Measurements from ENCODE around the gene APOL6.

Gene APOL6

DNA sequence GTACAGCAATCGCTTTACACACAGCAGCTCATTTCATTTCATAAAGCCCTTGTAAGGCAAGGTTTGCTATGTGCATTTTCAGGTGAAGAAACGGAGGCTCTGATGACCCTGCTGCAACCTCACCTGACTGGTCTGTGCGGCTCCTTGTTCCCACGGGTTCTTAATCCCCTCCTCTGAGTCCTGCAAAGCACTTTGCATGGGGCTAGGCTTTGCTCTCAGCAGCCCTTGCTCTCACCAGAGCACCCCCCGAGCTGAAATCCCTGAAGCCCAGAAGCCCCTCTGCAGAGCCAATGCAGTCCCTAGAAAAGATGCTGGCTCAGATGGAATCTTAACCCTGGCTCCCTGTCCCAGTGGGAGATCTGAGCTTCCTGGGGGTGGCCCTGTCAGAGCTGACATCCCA lies 11.0 kb upstream of the APOL6 start:
- DNase-seq = no peak
- 88% methylated on average over 5 of the region's 5 CpGs for WGBS
- Histone ChIP-seq H2BK12ac (ENCODE audit: low read length in 2 of 2) (no peak overlapping the region), H3K9ac (ENCODE audit: low read length) (no peak overlapping the region), H3K27ac (ENCODE audit: low read length, poor library complexity, severe bottlenecking) (no peak overlapping the region), H3K27me3 (ENCODE audit: control insufficient read depth in 1 of 2, insufficient read depth in 1 of 2, low read length in 2 of 2) (peaks cover 0 to 9% of the 10 kb centered on the region in 2 experiments), H2BK15ac (ENCODE audit: low read depth, poor library complexity, severe bottlenecking) (no peak overlapping the region), H3K36me3 (ENCODE audit: control insufficient read depth in 1 of 2, insufficient read depth in 2 of 2, low read depth in 1 of 2, low read length in 2 of 2) (no peaks in the 10 kb centered on the region), H3K4me3 (ENCODE audit: insufficient read depth in 1 of 2, low read depth in 1 of 2, low read length in 2 of 2) (no peak overlapping the region), H3K18ac (ENCODE audit: low read depth in 1 of 2, low read length in 2 of 2) (peak overlapping the region in 1 of 2 experiments; percentile 25), H3K79me1 (replicated peaks; ENCODE audit: low read length, poor library complexity, severe bottlenecking) (no peaks in the 10 kb centered on the region), H3K9me3 (ENCODE audit: control insufficient read depth, low read length) (no peaks in the 10 kb centered on the region), H2BK120ac (ENCODE audit: low read depth, low read length) (no peak overlapping the region), H4K91ac (ENCODE audit: low read length) (no peak overlapping the region), H2AFZ (ENCODE audit: low read depth, low read length) (no peak overlapping the region), H2BK5ac (ENCODE audit: low read depth, low read length, poor library complexity, severe bottlenecking) (no peak overlapping the region), H4K8ac (ENCODE audit: low read length) (no peak overlapping the region), H3K4ac (ENCODE audit: low read depth in 1 of 2, low read length in 2 of 2) (no peak overlapping the region), H3K4me1 (ENCODE audit: control insufficient read depth, insufficient read depth, low read depth, low read length) (peaks cover 5% of the 10 kb centered on the region), H3K4me2 (ENCODE audit: low read length, poor library complexity, severe bottlenecking) (no peak overlapping the region), H2AK5ac (ENCODE audit: low read length, severe bottlenecking) (no peak overlapping the region), H3K23ac (ENCODE audit: low read length in 2 of 2) (no peak overlapping the region), H3K14ac (ENCODE audit: low read length in 2 of 2) (no peak overlapping the region)

DNA sequence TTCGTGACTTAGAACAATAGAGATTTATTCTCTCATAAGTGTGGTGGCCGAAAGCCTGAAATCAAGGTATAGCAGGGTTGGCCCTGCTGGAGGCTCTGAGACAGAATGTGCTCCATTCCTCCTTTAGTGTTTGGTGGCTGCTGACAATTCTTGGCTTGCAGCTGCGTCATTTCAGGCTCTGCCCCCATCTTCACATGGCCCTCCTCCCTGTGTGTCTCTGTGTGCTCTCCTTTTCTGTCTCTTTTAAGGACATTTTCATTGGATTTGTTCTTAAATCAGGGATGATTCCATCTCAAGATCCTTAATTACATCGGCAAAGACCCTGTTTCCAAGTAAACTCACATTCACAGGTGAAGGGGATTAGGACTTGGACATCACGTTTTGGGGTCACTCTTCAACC lies 10.2 kb upstream of the APOL6 start:
- Histone ChIP-seq H3K4me1 (ENCODE audit: control insufficient read depth, insufficient read depth, low read depth, low read length) (peaks cover 5% of the 10 kb centered on the region), H3K36me3 (ENCODE audit: control insufficient read depth in 1 of 2, insufficient read depth in 2 of 2, low read depth in 1 of 2, low read length in 2 of 2) (no peaks in the 10 kb centered on the region), H2BK15ac (ENCODE audit: low read depth, poor library complexity, severe bottlenecking) (no peak overlapping the region), H2BK120ac (ENCODE audit: low read depth, low read length) (no peak overlapping the region), H3K4me3 (ENCODE audit: insufficient read depth in 1 of 2, low read depth in 1 of 2, low read length in 2 of 2) (peak overlapping the region in 1 of 2 experiments; percentile 15), H3K27ac (ENCODE audit: low read length, poor library complexity, severe bottlenecking) (no peak overlapping the region), H3K9me3 (ENCODE audit: control insufficient read depth, low read length) (no peaks in the 10 kb centered on the region), H4K8ac (ENCODE audit: low read length) (peak overlapping the region; percentile 73), H3K18ac (ENCODE audit: low read depth in 1 of 2, low read length in 2 of 2) (peak overlapping the region; percentile 32 to 67), H3K79me1 (replicated peaks; ENCODE audit: low read length, poor library complexity, severe bottlenecking) (no peaks in the 10 kb centered on the region), H2BK12ac (ENCODE audit: low read length in 2 of 2) (peak overlapping the region in 1 of 2 experiments; percentile 59), H3K4me2 (ENCODE audit: low read length, poor library complexity, severe bottlenecking) (no peak overlapping the region), H3K23ac (ENCODE audit: low read length in 2 of 2) (no peak overlapping the region), H4K91ac (ENCODE audit: low read length) (peak overlapping the region; percentile 67), H2AFZ (ENCODE audit: low read depth, low read length) (no peak overlapping the region), H3K9ac (ENCODE audit: low read length) (peak overlapping the region; percentile 90), H2BK5ac (ENCODE audit: low read depth, low read length, poor library complexity, severe bottlenecking) (no peak overlapping the region), H3K14ac (ENCODE audit: low read length in 2 of 2) (no peak overlapping the region), H2AK5ac (ENCODE audit: low read length, severe bottlenecking) (no peak overlapping the region), H3K4ac (ENCODE audit: low read depth in 1 of 2, low read length in 2 of 2) (peak overlapping the region; percentile 12 to 20), H3K27me3 (ENCODE audit: control insufficient read depth in 1 of 2, insufficient read depth in 1 of 2, low read length in 2 of 2) (peaks cover 0 to 9% of the 10 kb centered on the region in 2 experiments)
- DNase-seq = no peak
- WGBS = 88% methylated on average over 5 of the region's 5 CpGs

DNA sequence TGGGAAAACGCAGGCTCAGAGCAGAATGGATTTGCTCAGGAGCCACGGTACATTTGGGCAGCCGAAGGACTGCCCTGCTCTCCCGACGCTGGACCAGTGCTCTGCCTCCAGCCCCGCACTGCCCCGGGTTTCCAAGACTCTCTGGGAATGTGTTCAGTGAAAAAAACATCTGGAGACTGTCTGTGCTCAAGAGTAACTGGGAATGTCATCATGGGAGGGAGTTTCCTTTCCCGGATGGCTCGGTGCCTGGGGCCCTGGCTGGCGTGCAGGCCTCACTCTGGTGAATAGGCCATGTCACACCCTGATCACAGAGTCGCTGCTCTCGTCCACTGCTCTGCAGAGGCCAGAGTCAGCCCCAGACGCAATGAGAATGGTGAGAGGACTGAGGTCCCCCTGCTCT lies 9.8 kb upstream of the APOL6 start:
- Histone ChIP-seq H3K9me3 (ENCODE audit: control insufficient read depth, low read length) (no peaks in the 10 kb centered on the region), H3K14ac (ENCODE audit: low read length in 2 of 2) (no peak overlapping the region), H3K27ac (ENCODE audit: low read length, poor library complexity, severe bottlenecking) (no peak overlapping the region), H3K23ac (ENCODE audit: low read length in 2 of 2) (no peak overlapping the region), H2BK5ac (ENCODE audit: low read depth, low read length, poor library complexity, severe bottlenecking) (no peak overlapping the region), H3K36me3 (ENCODE audit: control insufficient read depth in 1 of 2, insufficient read depth in 2 of 2, low read depth in 1 of 2, low read length in 2 of 2) (no peaks in the 10 kb centered on the region), H3K9ac (ENCODE audit: low read length) (peak overlapping the region; percentile 90), H2BK12ac (ENCODE audit: low read length in 2 of 2) (peak overlapping the region in 1 of 2 experiments; percentile 63), H3K18ac (ENCODE audit: low read depth in 1 of 2, low read length in 2 of 2) (peak overlapping the region; percentile 77 to 82), H2AFZ (ENCODE audit: low read depth, low read length) (peak overlapping the region; percentile 55), H3K4me2 (ENCODE audit: low read length, poor library complexity, severe bottlenecking) (no peak overlapping the region), H4K8ac (ENCODE audit: low read length) (peak overlapping the region; percentile 99), H2BK15ac (ENCODE audit: low read depth, poor library complexity, severe bottlenecking) (peak overlapping the region; percentile 87), H3K4me1 (ENCODE audit: control insufficient read depth, insufficient read depth, low read depth, low read length) (peaks cover 4% of the 10 kb centered on the region), H3K4me3 (ENCODE audit: insufficient read depth in 1 of 2, low read depth in 1 of 2, low read length in 2 of 2) (peak overlapping the region in 1 of 2 experiments; percentile 15), H4K91ac (ENCODE audit: low read length) (peak overlapping the region; percentile 92), H3K27me3 (ENCODE audit: control insufficient read depth in 1 of 2, insufficient read depth in 1 of 2, low read length in 2 of 2) (peaks cover 0 to 9% of the 10 kb centered on the region in 2 experiments), H2BK120ac (ENCODE audit: low read depth, low read length) (peak overlapping the region; percentile 78), H3K79me1 (replicated peaks; ENCODE audit: low read length, poor library complexity, severe bottlenecking) (no peaks in the 10 kb centered on the region), H2AK5ac (ENCODE audit: low read length, severe bottlenecking) (no peak overlapping the region), H3K4ac (ENCODE audit: low read depth in 1 of 2, low read length in 2 of 2) (peak overlapping the region; percentile 12 to 94)
- DNase-seq = peak; percentile 95
- 39% methylated on average over 13 of the region's 13 CpGs for WGBS

DNA sequence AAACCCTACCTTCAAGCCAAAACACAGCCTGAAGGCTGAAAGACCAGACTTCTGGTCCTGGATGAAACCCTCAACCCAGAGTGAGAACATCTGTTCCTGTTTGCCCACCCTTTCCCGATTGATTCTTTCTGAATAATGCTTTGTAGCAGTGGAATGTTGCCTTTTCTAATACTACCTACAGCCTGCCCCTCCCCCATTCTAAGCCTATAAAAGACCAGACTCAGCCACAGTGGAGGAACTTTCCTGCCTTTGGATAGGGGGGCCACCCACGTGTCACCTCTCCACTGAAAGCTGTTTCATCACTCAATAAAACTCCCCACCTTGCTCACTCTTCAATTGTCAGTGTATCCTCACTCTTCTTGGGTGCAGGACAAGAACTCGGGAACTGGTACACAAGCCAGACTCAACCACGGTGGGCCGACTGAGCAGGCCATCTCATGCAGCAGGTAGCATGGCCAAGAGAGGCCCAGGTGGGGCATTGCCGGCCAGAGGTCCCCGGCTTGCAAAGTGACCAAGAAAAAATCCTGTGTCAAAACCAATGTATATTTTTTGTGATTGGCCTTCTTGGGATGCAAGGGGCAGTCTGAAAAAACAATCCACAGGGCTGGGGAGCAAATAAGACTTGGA lies 6.6 kb upstream of the APOL6 start:
- no peak for DNase-seq
- WGBS = 89% methylated on average over 7 of the region's 7 CpGs
- Histone ChIP-seq H3K23ac (ENCODE audit: low read length in 2 of 2) (no peak overlapping the region), H3K4ac (ENCODE audit: low read depth in 1 of 2, low read length in 2 of 2) (peak overlapping the region in 1 of 2 experiments; percentile 38), H2BK5ac (ENCODE audit: low read depth, low read length, poor library complexity, severe bottlenecking) (no peak overlapping the region), H3K4me1 (ENCODE audit: control insufficient read depth, insufficient read depth, low read depth, low read length) (peaks cover 8% of the 10 kb centered on the region), H3K27ac (ENCODE audit: low read length, poor library complexity, severe bottlenecking) (no peak overlapping the region), H3K4me2 (ENCODE audit: low read length, poor library complexity, severe bottlenecking) (no peak overlapping the region), H3K79me1 (replicated peaks; ENCODE audit: low read length, poor library complexity, severe bottlenecking) (no peaks in the 10 kb centered on the region), H3K9ac (ENCODE audit: low read length) (no peak overlapping the region), H3K36me3 (ENCODE audit: control insufficient read depth in 1 of 2, insufficient read depth in 2 of 2, low read depth in 1 of 2, low read length in 2 of 2) (no peaks in the 10 kb centered on the region), H2AFZ (ENCODE audit: low read depth, low read length) (no peak overlapping the region), H3K27me3 (ENCODE audit: control insufficient read depth in 1 of 2, insufficient read depth in 1 of 2, low read length in 2 of 2) (peaks cover 0 to 9% of the 10 kb centered on the region in 2 experiments), H2AK5ac (ENCODE audit: low read length, severe bottlenecking) (no peak overlapping the region), H3K18ac (ENCODE audit: low read depth in 1 of 2, low read length in 2 of 2) (peak overlapping the region in 1 of 2 experiments; percentile 70), H3K4me3 (ENCODE audit: insufficient read depth in 1 of 2, low read depth in 1 of 2, low read length in 2 of 2) (no peak overlapping the region), H2BK120ac (ENCODE audit: low read depth, low read length) (no peak overlapping the region), H2BK12ac (ENCODE audit: low read length in 2 of 2) (peak overlapping the region; percentile 8 to 88), H2BK15ac (ENCODE audit: low read depth, poor library complexity, severe bottlenecking) (peak overlapping the region; percentile 79), H4K91ac (ENCODE audit: low read length) (no peak overlapping the region), H4K8ac (ENCODE audit: low read length) (no peak overlapping the region), H3K9me3 (ENCODE audit: control insufficient read depth, low read length) (no peaks in the 10 kb centered on the region), H3K14ac (ENCODE audit: low read length in 2 of 2) (no peak overlapping the region)
